Measurements from ENCODE around the gene MTHFR.

DNA sequence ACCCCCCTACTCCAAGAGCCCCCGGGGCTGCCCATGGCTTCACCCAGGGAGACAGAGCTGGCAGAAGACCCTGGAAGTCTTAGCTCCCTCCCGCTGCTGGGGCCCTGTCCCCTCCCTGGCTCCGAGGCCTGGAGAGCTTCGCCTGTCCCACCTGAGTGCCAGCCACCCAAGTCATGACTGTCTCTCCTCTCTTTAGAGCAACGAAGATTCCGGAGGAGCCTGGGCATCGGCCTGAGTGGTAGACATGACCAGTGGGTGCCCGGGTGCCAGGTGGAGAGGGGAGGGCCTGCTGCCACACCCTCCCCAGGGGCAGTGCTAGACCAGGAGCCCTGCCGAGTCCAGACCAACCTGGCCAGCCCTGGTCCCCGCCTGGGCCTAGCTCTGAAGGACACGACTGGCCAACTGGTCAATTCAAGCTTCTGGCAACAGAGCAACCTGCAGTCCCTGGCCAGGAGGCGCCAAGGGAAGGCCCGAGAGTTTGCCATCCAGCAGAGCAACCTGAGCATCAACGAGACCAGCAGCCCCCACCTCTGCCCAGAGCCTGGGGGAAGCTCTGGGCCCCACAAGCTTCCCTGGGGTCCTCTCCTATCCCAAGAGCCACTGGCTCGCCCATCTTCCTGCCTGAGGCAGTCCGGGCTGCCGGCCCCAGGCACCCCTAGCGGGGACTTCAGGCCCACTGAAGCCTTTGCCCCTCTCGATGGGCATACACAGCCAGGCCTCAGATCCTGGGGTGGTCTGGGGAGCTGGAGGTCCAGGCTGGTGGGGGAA, 39.9 kb downstream of the MTHFR start:
- no peak for TF ChIP-seq TCF4 (CRISPR knock-in tag; IDR thresholded peaks at IDR 0.05; ENCODE audit: borderline replicate concordance)
- TF ChIP-seq ISL1 (CRISPR knock-in tag; IDR thresholded peaks at IDR 0.05) = no peak
- TF ChIP-seq, protein P1, sequence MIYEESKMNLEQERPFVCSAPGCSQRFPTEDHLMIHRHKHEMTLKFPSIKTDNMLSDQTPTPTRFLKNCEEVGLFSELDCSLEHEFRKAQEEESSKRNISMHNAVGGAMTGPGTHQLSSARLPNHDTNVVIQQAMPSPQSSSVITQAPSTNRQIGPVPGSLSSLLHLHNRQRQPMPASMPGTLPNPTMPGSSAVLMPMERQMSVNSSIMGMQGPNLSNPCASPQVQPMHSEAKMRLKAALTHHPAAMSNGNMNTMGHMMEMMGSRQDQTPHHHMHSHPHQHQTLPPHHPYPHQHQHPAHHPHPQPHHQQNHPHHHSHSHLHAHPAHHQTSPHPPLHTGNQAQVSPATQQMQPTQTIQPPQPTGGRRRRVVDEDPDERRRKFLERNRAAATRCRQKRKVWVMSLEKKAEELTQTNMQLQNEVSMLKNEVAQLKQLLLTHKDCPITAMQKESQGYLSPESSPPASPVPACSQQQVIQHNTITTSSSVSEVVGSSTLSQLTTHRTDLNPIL (CRISPR knock-in tag; IDR thresholded peaks at IDR 0.05; ENCODE audit: low read depth) = no peak
- TF ChIP-seq PPARA (CRISPR knock-in tag; IDR thresholded peaks at IDR 0.05; ENCODE audit: borderline replicate concordance) = no peak
